Measurements from ENCODE around the gene ZNF326. TPM values are rescaled to one million over a fixed set of nuclear protein-coding genes. Genes with fewer than 3 reads are reported as not detected.

The ZNF326 gene
- total RNA-seq, 4 donors from 2014 or later: 19.9 to 32.8 (median 24.0) TPM

- TF ChIP-seq CTCF (IDR thresholded peaks at IDR 0.05; ENCODE audit: low read depth): no peak
Observed at GRCh38 chr1:89994231-89994804, 592 bp upstream of the ZNF326 start.

GRCh38 chr1:89995598-89996449 is 914 bp downstream of the ZNF326 start:
- no peak for TF ChIP-seq CTCF (IDR thresholded peaks at IDR 0.05; ENCODE audit: low read depth)

GRCh38 chr1:89996450-89997110 is 1.7 kb downstream of the ZNF326 start:
- TF ChIP-seq CTCF (IDR thresholded peaks at IDR 0.05; ENCODE audit: low read depth): no peak

GRCh38 chr1:89998306-89998705 is 3.4 kb downstream of the ZNF326 start:
- no peak for TF ChIP-seq CTCF (IDR thresholded peaks at IDR 0.05; ENCODE audit: low read depth)

GRCh38 chr1:89999208-89999607 is 4.3 kb downstream of the ZNF326 start:
- TF ChIP-seq CTCF (IDR thresholded peaks at IDR 0.05; ENCODE audit: low read depth): no peak

GRCh38 chr1:89999628-90000027 is 4.7 kb downstream of the ZNF326 start:
- no peak for TF ChIP-seq CTCF (IDR thresholded peaks at IDR 0.05; ENCODE audit: low read depth)
